MCF 10A (cell line): ENCODE measurements around the gene LEMD3. TPM values are rescaled to one million over a fixed set of nuclear protein-coding genes. Genes with fewer than 3 reads are reported as not detected.

ENCODE experiments used
- BruUV-seq: library from RNA; stranded (reverse); fragments of 400-500 nt; replicated peaks from 2 replicates; lab custom pipeline; 2021; lab: Mats Ljungman, UMichigan
- CTCF ChIA-PET: fragments of 300-600 bp; sonication (Branson Sonifier 250); formaldehyde crosslinking; extraction: SDS; loops from one replicate; lab custom pipeline; 2021; ENCODE audit warnings: antibody characterized with exemption, inconsistent platforms; lab: Yijun Ruan, JAX
- POLR2A ChIA-PET: fragments of 300-600, 350-650 bp; sonication (Branson Sonifier 250); formaldehyde crosslinking; extraction: SDS; loops from one replicate; lab custom pipeline; 2020; ENCODE audit warnings: antibody characterized with exemption, inconsistent platforms; lab: Yijun Ruan, JAX
- DNase-seq: peaks from one replicate; pipeline ENCODE4 v3.0.0-alpha.2; 2018; ENCODE audit not compliant: unreplicated experiment
- H3K27ac Mint-ChIP-seq: one replicate; pipeline ENCODE4 v1.8.0; 2022; ENCODE audit warnings: mild to moderate bottlenecking, low read depth, mixed read lengths; ENCODE audit not compliant: unreplicated experiment
- H3K27me3 Mint-ChIP-seq: one replicate; pipeline ENCODE4 v1.8.0; 2022; ENCODE audit warnings: mixed read lengths; ENCODE audit not compliant: insufficient read depth, unreplicated experiment
- H3K36me3 Mint-ChIP-seq: one replicate; pipeline ENCODE4 v1.8.0; 2022; ENCODE audit warnings: mild to moderate bottlenecking, moderate library complexity, mixed read lengths; ENCODE audit not compliant: insufficient read depth, unreplicated experiment
- H3K4me1 Mint-ChIP-seq: one replicate; pipeline ENCODE4 v1.8.0; 2022; ENCODE audit warnings: mixed read lengths; ENCODE audit not compliant: insufficient read depth, unreplicated experiment
- H3K4me3 Mint-ChIP-seq: one replicate; pipeline ENCODE4 v1.8.0; 2022; ENCODE audit warnings: mild to moderate bottlenecking, moderate library complexity, mixed read lengths; ENCODE audit not compliant: unreplicated experiment
- H3K9me3 Mint-ChIP-seq: one replicate; pipeline ENCODE4 v1.8.0; 2022; ENCODE audit warnings: mixed read lengths; ENCODE audit not compliant: unreplicated experiment
- CTCF ChIP-seq: fragments of 200-600 bp; IDR thresholded peaks from one replicate; pipeline ENCODE4 v1.8.0; 2022; ENCODE audit warnings: antibody characterized with exemption, mild to moderate bottlenecking; ENCODE audit not compliant: unreplicated experiment
- intact Hi-C: fragments of 100-400 bp; cut with micrococcal nuclease; formaldehyde crosslinking; loops from 2 replicates; pipeline ENCODE4 v1.14.1; 2022
- total RNA-seq: library from RNA; stranded (reverse); gene quantifications from 2 replicates; pipeline ENCODE4 v1.2.3, GENCODE V29; 2022

LEMD3 gene
- total RNA-seq, 1 experiment from 2014 or later = 21.8 TPM

GRCh38 chr12:65204886-65205525 lies 35.6 kb downstream of the LEMD3 start:
- no peaks in the 10 kb centered on the region for H3K27me3 Mint-ChIP-seq
- intact Hi-C loops = no loop called here
- BruUV-seq = no TSS peak
- no peaks in the 10 kb centered on the region for H3K9me3 Mint-ChIP-seq
- no peak overlapping the region for H3K4me3 Mint-ChIP-seq
- ChIA-PET CTCF (no interaction called here), POLR2A (interaction anchor here (0.9 to 1.3 kb wide), 2 partner anchors 34 to 643 kb away, joined by 3 read pairs; no protein-coding TSS in a partner anchor)
- H3K27ac Mint-ChIP-seq = no peak overlapping the region
- no peak for DNase-seq
- H3K36me3 Mint-ChIP-seq = peaks cover 6% of the 10 kb centered on the region
- no peak for TF ChIP-seq CTCF
- peaks cover 13% of the 10 kb centered on the region for H3K4me1 Mint-ChIP-seq

- H3K27me3 Mint-ChIP-seq = no peaks in the 10 kb centered on the region
- no peak for TF ChIP-seq CTCF
- POLR2A ChIA-PET = no interaction called here
- peaks cover 6% of the 10 kb centered on the region for H3K36me3 Mint-ChIP-seq
- H3K4me1 Mint-ChIP-seq = peaks cover 5% of the 10 kb centered on the region
- DNase-seq = no peak
- no peak overlapping the region for H3K4me3 Mint-ChIP-seq
- intact Hi-C loops = no loop called here
- CTCF ChIA-PET = no interaction called here
- BruUV-seq = no TSS peak
- no peak overlapping the region for H3K27ac Mint-ChIP-seq
- no peaks in the 10 kb centered on the region for H3K9me3 Mint-ChIP-seq
Observed at GRCh38 chr12:65205886-65206285, 36.5 kb downstream of the LEMD3 start.

- Mint-ChIP-seq H3K4me3 (no peak overlapping the region), H3K4me1 (no peaks in the 10 kb centered on the region), H3K9me3 (no peaks in the 10 kb centered on the region), H3K27me3 (no peaks in the 10 kb centered on the region), H3K27ac (no peak overlapping the region), H3K36me3 (peaks cover 13% of the 10 kb centered on the region)
- CTCF ChIA-PET = interaction anchor here (0.7 to 0.8 kb wide), 2 partner anchors 9 to 24 kb away, joined by 3 to 4 read pairs; no protein-coding TSS in a partner anchor
- no peak for DNase-seq
- POLR2A ChIA-PET = no interaction called here
- no TSS peak for BruUV-seq
- TF ChIP-seq CTCF = no peak
- intact Hi-C loops = no loop called here
Observed at GRCh38 chr12:65208125-65208524, 38.7 kb downstream of the LEMD3 start.

- no peak for TF ChIP-seq CTCF
- CTCF ChIA-PET = interaction anchor here (0.8 kb wide), 1 partner anchor 23 kb away, joined by 3 read pairs; no protein-coding TSS in a partner anchor
- no TSS peak for BruUV-seq
- no peak overlapping the region for H3K4me3 Mint-ChIP-seq
- intact Hi-C loops = no loop called here
- no peak overlapping the region for H3K27ac Mint-ChIP-seq
- H3K4me1 Mint-ChIP-seq = no peaks in the 10 kb centered on the region
- POLR2A ChIA-PET = interaction anchor here (0.6 to 1.2 kb wide), 6 partner anchors 27 to 1116 kb away, joined by 3 to 7 read pairs (median 3); partner anchors contain the start of gene LEMD3
- no peaks in the 10 kb centered on the region for H3K9me3 Mint-ChIP-seq
- no peaks in the 10 kb centered on the region for H3K27me3 Mint-ChIP-seq
- no peak for DNase-seq
- peaks cover 13% of the 10 kb centered on the region for H3K36me3 Mint-ChIP-seq
Observed at GRCh38 chr12:65208964-65209654, 39.7 kb downstream of the LEMD3 start.
